Measurements from ENCODE around the gene MID1.

MID1 gene

GRCh38 chrX:10576777-10577447, 43.5 kb downstream of the MID1 start:
- no peak for DNase-seq

- DNase-seq, result no peak
Measured at GRCh38 chrX:10576186-10576585, 44.2 kb downstream of the MID1 start.

GRCh38 chrX:10574663-10575062, 45.7 kb downstream of the MID1 start:
- no peak for DNase-seq

GRCh38 chrX:10571260-10571659, 49.1 kb downstream of the MID1 start:
- DNase-seq, result no peak

GRCh38 chrX:10570601-10571000, 49.8 kb downstream of the MID1 start:
- no peak for DNase-seq

GRCh38 chrX:10569946-10570345, 50.4 kb downstream of the MID1 start:
- DNase-seq, result no peak

- no peak for DNase-seq
Measured at GRCh38 chrX:10568428-10568827, 52.0 kb downstream of the MID1 start.

- no peak for DNase-seq
Measured at GRCh38 chrX:10567136-10567535, 53.2 kb downstream of the MID1 start.

- no peak for DNase-seq
Measured at GRCh38 chrX:10566716-10567097, 53.7 kb downstream of the MID1 start.

GRCh38 chrX:10564484-10564883, 55.9 kb downstream of the MID1 start:
- DNase-seq, result no peak

GRCh38 chrX:10557166-10557565, 63.2 kb downstream of the MID1 start:
- no peak for DNase-seq

- no peak for DNase-seq
Measured at GRCh38 chrX:10556405-10556804, 64.0 kb downstream of the MID1 start.

- DNase-seq, result no peak
Measured at GRCh38 chrX:10555846-10556245, 64.5 kb downstream of the MID1 start.

- DNase-seq, result no peak
Measured at GRCh38 chrX:10554612-10555270, 65.6 kb downstream of the MID1 start.

- no peak for DNase-seq
Measured at GRCh38 chrX:10549280-10549679, 71.1 kb downstream of the MID1 start.

GRCh38 chrX:10548688-10549087, 71.7 kb downstream of the MID1 start:
- DNase-seq, result no peak

- no peak for DNase-seq
Measured at GRCh38 chrX:10545882-10546281, 74.5 kb downstream of the MID1 start.

- no peak for DNase-seq
Measured at GRCh38 chrX:10542586-10542985, 77.8 kb downstream of the MID1 start.

- no peak for DNase-seq
Measured at GRCh38 chrX:10538831-10539230, 81.6 kb downstream of the MID1 start.

GRCh38 chrX:10537308-10537707, 83.1 kb downstream of the MID1 start:
- no peak for DNase-seq

- DNase-seq, result no peak
Measured at GRCh38 chrX:10536744-10537143, 83.6 kb downstream of the MID1 start.

- DNase-seq, result no peak
Measured at GRCh38 chrX:10534611-10535010, 85.8 kb downstream of the MID1 start.

GRCh38 chrX:10533696-10534365, 86.6 kb downstream of the MID1 start:
- DNase-seq, result no peak

GRCh38 chrX:10531927-10532326, 88.5 kb downstream of the MID1 start:
- no peak for DNase-seq
